Activated T-helper 1 cell treated with anti-CD3 and anti-CD28 coated beads, Interleukin-12 subunit alpha, Interleukin-12 subunit beta, Interleukin-2, Interleukin-4 antibody, amounts not matched to agents 30 ng/mL and 10 ng/mL and 1 ng/mL, durations not matched to agents 14 hours and 24 hours and 36 hours (primary cell): ENCODE measurements around the gene NTNG1. TPM values are rescaled to one million over a fixed set of nuclear protein-coding genes. Genes with fewer than 3 reads are reported as not detected.
"Not testable (repeated sequence)": the region's sequence is repeated elsewhere in the genome, so short reads cannot be mapped to it uniquely, and the experiment has no call there.

Experiments
- DNase-seq: peaks from one replicate; pipeline ENCODE4 v3.0.0; 2021; ENCODE audit warnings: low spot score
- H3K27ac Mint-ChIP-seq: one replicate; pipeline ENCODE4 v1.8.0; 2021; ENCODE audit warnings: mild to moderate bottlenecking, mixed read lengths
- H3K27me3 Mint-ChIP-seq: one replicate; pipeline ENCODE4 v1.8.0; 2022; ENCODE audit warnings: mild to moderate bottlenecking, moderate library complexity, mixed read lengths; ENCODE audit not compliant: insufficient read depth
- H3K36me3 Mint-ChIP-seq: one replicate; pipeline ENCODE4 v1.8.0; 2021; ENCODE audit warnings: low read depth, mixed read lengths
- H3K4me1 Mint-ChIP-seq: one replicate; pipeline ENCODE4 v1.8.0; 2021; ENCODE audit warnings: low read depth, mixed read lengths
- H3K4me3 Mint-ChIP-seq: one replicate; pipeline ENCODE4 v1.8.0; 2021; ENCODE audit warnings: mild to moderate bottlenecking, moderate library complexity, mixed read lengths
- H3K9me3 Mint-ChIP-seq: one replicate; pipeline ENCODE4 v1.8.0; 2021; ENCODE audit warnings: mixed read lengths
- intact Hi-C: fragments of 100-400 bp; cut with micrococcal nuclease; formaldehyde crosslinking; loops from one replicate; pipeline ENCODE4 v1.15.1; 2024
- total RNA-seq: library from RNA; stranded (reverse); gene quantifications from 2 replicates; pipeline ENCODE4 v1.2.3, GENCODE V29; 2022

The NTNG1 gene
- not detected in 2 replicates for total RNA-seq

- Mint-ChIP-seq H3K9me3 (no peaks in the 10 kb centered on the region), H3K4me3 (peak within 1 kb of the TSS; percentile 76), H3K4me1 (peaks cover 11% of the 10 kb centered on the region), H3K27me3 (peaks cover 58% of the 10 kb centered on the region), H3K36me3 (no peaks in the 10 kb centered on the region), H3K27ac (no peak within 1 kb of the TSS)
- DNase-seq: no peak
- intact Hi-C loops: loop anchor here (5.0 kb wide), 1 partner anchor 84 kb away; the partner anchor contains the start of gene PRMT6
Observed at GRCh38 chr1:107140703-107141490, at the start of gene NTNG1. Gene NTNG1, plus strand, starts transcription at chr1:107141039.

- H3K4me3 Mint-ChIP-seq: no peak overlapping the region
Observed at GRCh38 chr1:107091418-107091817, 49.4 kb upstream of the NTNG1 start.

GRCh38 chr1:107093395-107093794 is 47.4 kb upstream of the NTNG1 start:
- intact Hi-C loops, H3K36me3 Mint-ChIP-seq, H3K27ac Mint-ChIP-seq, H3K4me3 Mint-ChIP-seq, DNase-seq, H3K9me3 Mint-ChIP-seq, H3K27me3 Mint-ChIP-seq, H3K4me1 Mint-ChIP-seq: not testable (repeated sequence)

More at GRCh38 chr1:107091418-107091817, 49.4 kb upstream of the NTNG1 start:
- Mint-ChIP-seq H3K9me3 (no peaks in the 10 kb centered on the region), H3K27me3 (no peaks in the 10 kb centered on the region), H3K27ac (no peak overlapping the region), H3K4me1 (no peaks in the 10 kb centered on the region), H3K36me3 (no peaks in the 10 kb centered on the region)
- no peak for DNase-seq
- intact Hi-C loops: no loop called here

GRCh38 chr1:107095647-107096046 is 45.2 kb upstream of the NTNG1 start:
- H3K9me3 Mint-ChIP-seq: peaks cover 8% of the 10 kb centered on the region
- H3K4me1 Mint-ChIP-seq: no peaks in the 10 kb centered on the region
- H3K27me3 Mint-ChIP-seq: no peaks in the 10 kb centered on the region
- H3K36me3 Mint-ChIP-seq: no peaks in the 10 kb centered on the region
- no peak for DNase-seq
- H3K4me3 Mint-ChIP-seq: no peak overlapping the region
- H3K27ac Mint-ChIP-seq: no peak overlapping the region
- intact Hi-C loops: no loop called here

- Mint-ChIP-seq H3K36me3 (no peaks in the 10 kb centered on the region), H3K9me3 (peaks cover 8% of the 10 kb centered on the region), H3K4me3 (no peak overlapping the region), H3K27me3 (no peaks in the 10 kb centered on the region), H3K4me1 (no peaks in the 10 kb centered on the region), H3K27ac (no peak overlapping the region)
- no peak for DNase-seq
- intact Hi-C loops: no loop called here
Observed at GRCh38 chr1:107096690-107097089, 44.1 kb upstream of the NTNG1 start.

GRCh38 chr1:107098961-107099360 is 41.9 kb upstream of the NTNG1 start:
- Mint-ChIP-seq H3K36me3 (no peaks in the 10 kb centered on the region), H3K27ac (no peak overlapping the region), H3K4me3 (no peak overlapping the region), H3K4me1 (no peaks in the 10 kb centered on the region), H3K9me3 (peaks cover 8% of the 10 kb centered on the region), H3K27me3 (no peaks in the 10 kb centered on the region)
- intact Hi-C loops: no loop called here
- DNase-seq: no peak

- no peaks in the 10 kb centered on the region for H3K36me3 Mint-ChIP-seq
- H3K27me3 Mint-ChIP-seq: no peaks in the 10 kb centered on the region
- H3K27ac Mint-ChIP-seq: no peak overlapping the region
- no peak for DNase-seq
- H3K9me3 Mint-ChIP-seq: peaks cover 8% of the 10 kb centered on the region
- H3K4me3 Mint-ChIP-seq: no peak overlapping the region
- no peaks in the 10 kb centered on the region for H3K4me1 Mint-ChIP-seq
- intact Hi-C loops: no loop called here
Observed at GRCh38 chr1:107100331-107100984, 40.4 kb upstream of the NTNG1 start.

- intact Hi-C loops: no loop called here
- H3K4me3 Mint-ChIP-seq: no peak overlapping the region
- H3K36me3 Mint-ChIP-seq: no peaks in the 10 kb centered on the region
- no peak for DNase-seq
- H3K27ac Mint-ChIP-seq: no peak overlapping the region
- no peaks in the 10 kb centered on the region for H3K27me3 Mint-ChIP-seq
- H3K9me3 Mint-ChIP-seq: no peaks in the 10 kb centered on the region
- no peaks in the 10 kb centered on the region for H3K4me1 Mint-ChIP-seq
Observed at GRCh38 chr1:107105914-107106313, 34.9 kb upstream of the NTNG1 start.

- Mint-ChIP-seq H3K4me1 (no peaks in the 10 kb centered on the region), H3K27me3 (no peaks in the 10 kb centered on the region), H3K9me3 (no peaks in the 10 kb centered on the region), H3K27ac (no peak overlapping the region), H3K4me3 (no peak overlapping the region), H3K36me3 (no peaks in the 10 kb centered on the region)
- DNase-seq: no peak
- intact Hi-C loops: no loop called here
Observed at GRCh38 chr1:107110326-107110725, 30.5 kb upstream of the NTNG1 start.

- Mint-ChIP-seq H3K4me1 (no peaks in the 10 kb centered on the region), H3K9me3 (no peaks in the 10 kb centered on the region), H3K4me3 (no peak overlapping the region), H3K36me3 (no peaks in the 10 kb centered on the region), H3K27ac (no peak overlapping the region), H3K27me3 (no peaks in the 10 kb centered on the region)
- intact Hi-C loops: no loop called here
- DNase-seq: no peak
Observed at GRCh38 chr1:107116306-107116790, 24.5 kb upstream of the NTNG1 start.

- Mint-ChIP-seq H3K36me3 (no peaks in the 10 kb centered on the region), H3K4me1 (no peaks in the 10 kb centered on the region), H3K27ac (no peak overlapping the region), H3K4me3 (no peak overlapping the region), H3K27me3 (no peaks in the 10 kb centered on the region), H3K9me3 (no peaks in the 10 kb centered on the region)
- DNase-seq: no peak
- intact Hi-C loops: no loop called here
Observed at GRCh38 chr1:107122225-107122624, 18.6 kb upstream of the NTNG1 start.

- intact Hi-C loops: no loop called here
Observed at GRCh38 chr1:107123741-107124140, 17.1 kb upstream of the NTNG1 start.

GRCh38 chr1:107124694-107125093 is 16.1 kb upstream of the NTNG1 start:
- Mint-ChIP-seq H3K36me3 (no peaks in the 10 kb centered on the region), H3K4me1 (no peaks in the 10 kb centered on the region), H3K9me3 (no peaks in the 10 kb centered on the region), H3K27me3 (no peaks in the 10 kb centered on the region), H3K4me3 (no peak overlapping the region), H3K27ac (no peak overlapping the region)
- DNase-seq: no peak
- intact Hi-C loops: no loop called here

More at GRCh38 chr1:107123741-107124140, 17.1 kb upstream of the NTNG1 start:
- Mint-ChIP-seq H3K27ac (no peak overlapping the region), H3K36me3 (no peaks in the 10 kb centered on the region), H3K27me3 (no peaks in the 10 kb centered on the region), H3K4me1 (no peaks in the 10 kb centered on the region), H3K4me3 (no peak overlapping the region), H3K9me3 (no peaks in the 10 kb centered on the region)
- no peak for DNase-seq
